Right atrium auricular region (tissue), 2 donors: ENCODE measurements around the gene BIRC7. TPM values are rescaled to one million over a fixed set of nuclear protein-coding genes. Genes with fewer than 3 reads are reported as not detected.

Source experiments
- DNase-seq: peaks from one replicate; pipeline ENCODE4 v3.0.0-alpha.2; 2019; ENCODE audit warnings: low spot score
- H3K27ac ChIP-seq, 2 donors: fragments of 200-600 bp; sonication (generic); 1 replicate in 1 of 2; 2 replicates in 1 of 2; pipeline ENCODE4 v1.5.1; 2016 to 2019
- H3K27me3 ChIP-seq, 2 donors: fragments of 200-600 bp; sonication (generic); one replicate each; pipeline versions ENCODE4 v1.5.1 to v1.6.0; 2017 to 2019
- H3K36me3 ChIP-seq: fragments of 200-600 bp; sonication (generic); one replicate; pipeline ENCODE4 v1.5.1; 2016
- H3K4me1 ChIP-seq, 2 donors: fragments of 200-600 bp; sonication (generic); one replicate each; pipeline versions ENCODE4 v1.5.1 to v1.6.0; 2017 to 2019
- H3K4me3 ChIP-seq, 2 donors: fragments of 200-600 bp; sonication (generic); 1 replicate in 1 of 2; 2 replicates in 1 of 2; pipeline ENCODE4 v1.5.1; 2017 to 2019; ENCODE audit warnings: mild to moderate bottlenecking in 1 of 2, moderate library complexity in 1 of 2
- H3K9me3 ChIP-seq, 2 donors: fragments of 200-600 bp; sonication (generic); one replicate each; pipeline ENCODE4 v1.5.1; 2019
- total RNA-seq, 2 donors: library from RNA; depleted of rRNA; stranded (reverse); fragments of >200 nt; gene quantifications; one replicate each; pipeline ENCODE4 v1.1.0, GENCODE V29; 2016
- TF ChIP-seq, protein P1 (sequence below), 2 donors: fragments of 200-600 bp; sonication (generic); IDR thresholded peaks; one replicate each; pipeline ENCODE4 v1.5.1; 2019; ENCODE audit warnings: antibody characterized with exemption in 2 of 2

Gene BIRC7
- total RNA-seq, 2 donors from 2014 or later: not detected

DNA sequence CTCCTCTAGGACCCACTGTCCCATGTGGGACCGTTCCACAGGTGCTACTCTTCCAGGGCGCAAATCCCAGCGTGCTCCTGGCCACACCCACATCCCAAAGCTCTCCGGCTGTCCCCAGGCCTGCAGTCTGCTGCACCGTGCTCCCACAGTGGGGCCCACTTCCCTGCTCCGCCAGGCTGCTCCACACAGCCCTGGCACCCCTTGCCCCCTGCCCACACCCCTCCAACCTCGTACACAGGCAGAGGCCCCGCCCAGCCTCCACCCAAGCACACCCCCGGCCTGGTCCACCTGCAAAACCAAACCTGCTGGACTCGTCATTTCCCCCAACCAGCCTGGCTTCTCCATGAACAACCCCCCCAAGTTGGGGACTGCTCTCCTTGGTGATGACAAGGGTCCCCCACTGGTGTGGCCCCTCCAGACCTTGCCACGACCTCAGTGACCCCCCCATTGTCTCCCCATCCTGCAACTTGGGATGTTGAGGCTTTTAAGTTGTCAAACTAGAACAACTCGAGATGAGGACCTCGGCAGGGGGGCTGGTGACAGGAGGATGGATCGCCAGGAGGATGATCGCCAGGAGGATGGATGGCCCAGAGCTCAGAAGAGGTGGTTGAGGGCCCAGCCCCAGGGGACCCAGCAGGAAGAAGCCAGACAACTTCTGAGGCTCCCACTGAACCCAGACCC, 46.9 kb upstream of the BIRC7 start:
- TF ChIP-seq, protein P1, sequence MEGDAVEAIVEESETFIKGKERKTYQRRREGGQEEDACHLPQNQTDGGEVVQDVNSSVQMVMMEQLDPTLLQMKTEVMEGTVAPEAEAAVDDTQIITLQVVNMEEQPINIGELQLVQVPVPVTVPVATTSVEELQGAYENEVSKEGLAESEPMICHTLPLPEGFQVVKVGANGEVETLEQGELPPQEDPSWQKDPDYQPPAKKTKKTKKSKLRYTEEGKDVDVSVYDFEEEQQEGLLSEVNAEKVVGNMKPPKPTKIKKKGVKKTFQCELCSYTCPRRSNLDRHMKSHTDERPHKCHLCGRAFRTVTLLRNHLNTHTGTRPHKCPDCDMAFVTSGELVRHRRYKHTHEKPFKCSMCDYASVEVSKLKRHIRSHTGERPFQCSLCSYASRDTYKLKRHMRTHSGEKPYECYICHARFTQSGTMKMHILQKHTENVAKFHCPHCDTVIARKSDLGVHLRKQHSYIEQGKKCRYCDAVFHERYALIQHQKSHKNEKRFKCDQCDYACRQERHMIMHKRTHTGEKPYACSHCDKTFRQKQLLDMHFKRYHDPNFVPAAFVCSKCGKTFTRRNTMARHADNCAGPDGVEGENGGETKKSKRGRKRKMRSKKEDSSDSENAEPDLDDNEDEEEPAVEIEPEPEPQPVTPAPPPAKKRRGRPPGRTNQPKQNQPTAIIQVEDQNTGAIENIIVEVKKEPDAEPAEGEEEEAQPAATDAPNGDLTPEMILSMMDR (IDR thresholded peaks at IDR 0.05): no peak
- Histone ChIP-seq H3K27me3 (no peaks in the 10 kb centered on the region), H3K4me3 (no peak overlapping the region), H3K4me1 (no peaks in the 10 kb centered on the region), H3K36me3 (no peaks in the 10 kb centered on the region), H3K9me3 (no peaks in the 10 kb centered on the region), H3K27ac (no peak overlapping the region)
- no peak for DNase-seq

DNA sequence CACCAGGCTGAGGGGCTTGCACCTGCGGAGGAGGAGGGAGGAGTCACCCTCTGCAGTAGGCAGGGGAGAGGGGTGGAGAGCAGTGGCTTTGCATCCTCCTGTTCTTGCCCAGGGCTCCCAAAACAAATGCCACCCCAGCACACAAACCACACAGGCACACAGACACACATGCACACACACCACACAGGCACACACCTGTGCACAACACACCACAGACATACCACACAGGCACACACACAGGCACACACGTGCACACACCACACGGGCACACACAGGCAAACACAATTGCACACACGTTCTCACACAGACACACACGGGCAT, 46.4 kb upstream of the BIRC7 start:
- no peak for DNase-seq

DNA sequence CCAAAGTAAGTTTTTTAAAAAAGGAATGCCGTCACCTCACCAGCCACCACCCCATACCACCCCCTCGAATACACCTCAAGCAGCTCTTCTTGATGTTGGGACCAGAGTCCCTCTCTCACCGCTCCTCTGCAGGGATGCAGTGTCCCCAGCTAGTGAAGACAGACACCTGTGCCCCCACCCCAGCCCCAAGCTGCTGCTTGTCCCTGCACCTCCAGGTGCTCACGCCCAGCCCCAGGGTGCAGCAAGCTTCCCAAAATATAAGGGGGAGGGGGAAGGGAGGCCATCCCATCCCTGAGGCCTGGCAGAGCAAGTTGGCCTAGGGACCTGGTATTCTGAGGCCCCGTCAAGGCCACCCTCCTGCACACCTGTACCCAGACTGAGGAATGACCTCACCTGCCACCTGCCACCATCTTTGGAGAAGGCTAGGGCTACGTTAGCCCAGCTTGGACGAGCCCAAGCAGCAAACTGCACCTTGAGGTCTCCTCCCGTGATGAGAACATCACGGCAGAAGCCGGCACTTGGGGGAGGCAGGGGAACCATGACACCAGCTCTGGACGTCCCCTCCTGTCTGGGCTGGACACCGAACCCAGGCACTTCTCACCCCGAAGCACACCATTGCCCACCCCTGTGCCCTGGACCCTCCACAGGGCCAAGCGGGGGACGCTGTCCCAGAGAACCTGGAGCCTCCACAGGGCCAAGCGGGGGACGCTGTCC, 45.7 kb upstream of the BIRC7 start:
- no peak for DNase-seq
- no peaks in the 10 kb centered on the region for H3K9me3 ChIP-seq
- no peak overlapping the region for H3K27ac ChIP-seq
- no peak overlapping the region for H3K4me3 ChIP-seq
- H3K4me1 ChIP-seq: no peaks in the 10 kb centered on the region
- H3K36me3 ChIP-seq: no peaks in the 10 kb centered on the region
- no peaks in the 10 kb centered on the region for H3K27me3 ChIP-seq
- TF ChIP-seq, protein P1 (IDR thresholded peaks at IDR 0.05): no peak

More for the DNA sequence above, 46.4 kb upstream of the BIRC7 start:
- Histone ChIP-seq H3K9me3 (no peaks in the 10 kb centered on the region), H3K27me3 (no peaks in the 10 kb centered on the region), H3K27ac (no peak overlapping the region), H3K4me1 (no peaks in the 10 kb centered on the region), H3K36me3 (no peaks in the 10 kb centered on the region), H3K4me3 (no peak overlapping the region)
- TF ChIP-seq, protein P1 (IDR thresholded peaks at IDR 0.05): no peak

DNA sequence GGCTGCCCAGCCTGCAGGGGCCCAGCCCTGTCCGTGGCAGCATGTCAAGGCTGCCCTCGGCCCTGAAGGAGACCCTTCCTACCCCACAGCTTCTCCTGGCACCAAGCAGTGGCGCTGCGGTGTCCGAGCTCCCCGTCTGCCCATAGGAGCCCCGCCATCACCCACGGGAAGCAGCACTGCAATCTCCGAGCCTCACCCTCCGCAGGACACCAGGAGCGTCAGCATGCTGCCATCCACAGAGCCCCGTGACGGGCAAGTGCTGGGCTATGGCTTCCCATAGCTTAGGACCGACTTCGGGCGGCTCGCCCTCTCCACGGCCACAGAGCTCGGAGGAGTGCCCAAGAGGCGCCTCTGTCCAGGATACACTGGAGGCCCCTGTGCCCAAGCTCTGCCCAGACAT, 44.9 kb upstream of the BIRC7 start:
- no peaks in the 10 kb centered on the region for H3K27me3 ChIP-seq
- no peaks in the 10 kb centered on the region for H3K36me3 ChIP-seq
- no peaks in the 10 kb centered on the region for H3K9me3 ChIP-seq
- no peak overlapping the region for H3K4me3 ChIP-seq
- no peak for DNase-seq
- TF ChIP-seq, protein P1 (IDR thresholded peaks at IDR 0.05): no peak
- no peak overlapping the region for H3K27ac ChIP-seq
- no peaks in the 10 kb centered on the region for H3K4me1 ChIP-seq

DNA sequence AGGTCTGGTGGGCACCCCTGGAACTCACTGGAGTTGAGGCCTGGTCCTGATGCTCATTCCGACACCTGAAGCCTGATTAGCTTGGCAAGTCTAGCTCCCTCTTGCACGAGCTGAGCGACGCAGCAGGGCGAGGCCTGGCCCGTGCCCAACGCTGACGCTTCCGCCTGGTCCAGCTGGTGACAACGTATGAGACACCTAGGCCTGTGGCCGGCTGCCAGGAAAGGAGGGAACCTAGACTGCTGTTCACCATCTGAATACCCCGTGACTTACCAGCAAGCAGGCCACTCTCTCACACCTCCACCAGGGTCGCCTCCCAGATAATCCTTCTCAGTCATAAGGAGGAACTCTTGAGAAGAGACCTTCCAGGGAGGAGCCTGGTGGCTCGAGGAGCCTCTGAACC, 44.3 kb upstream of the BIRC7 start:
- Histone ChIP-seq H3K27ac (no peak overlapping the region), H3K27me3 (no peaks in the 10 kb centered on the region), H3K4me1 (no peaks in the 10 kb centered on the region), H3K9me3 (no peaks in the 10 kb centered on the region), H3K4me3 (no peak overlapping the region), H3K36me3 (no peaks in the 10 kb centered on the region)
- TF ChIP-seq, protein P1 (IDR thresholded peaks at IDR 0.05): no peak
- no peak for DNase-seq
